ENCODE measurements around the gene TRIM28. TPM values are rescaled to one million over a fixed set of nuclear protein-coding genes. Genes with fewer than 3 reads are reported as not detected.
A peak's percentile ranks its signal among the peaks of the same experiment; 100 is the strongest.

The TRIM28 gene
- total RNA-seq, 1 donor from 2014 or later = 351 TPM

- FAIRE-seq = no peak
- H3K27me3 Mint-ChIP-seq (ENCODE audit: low read depth, unreplicated experiment) = no peaks in the 10 kb centered on the region
- H3K27ac ChIP-seq (ENCODE audit: low read depth, low read length) = no peak overlapping the region
- H3K9me3 Mint-ChIP-seq (ENCODE audit: unreplicated experiment) = no peaks in the 10 kb centered on the region
- DNase-seq (ENCODE audit: low read depth) = no peak
- H3K4me1 ChIP-seq (ENCODE audit: insufficient read depth, low read length) = peaks cover 4% of the 10 kb centered on the region
- H3K79me2 ChIP-seq (ENCODE audit: insufficient read depth, low read length) = no peaks in the 10 kb centered on the region
- H3K36me3 Mint-ChIP-seq (ENCODE audit: low read depth, unreplicated experiment) = peaks cover 11% of the 10 kb centered on the region
- H3K4me1 Mint-ChIP-seq (ENCODE audit: low read depth, unreplicated experiment) = peaks cover 5% of the 10 kb centered on the region
- no peak overlapping the region for H3K9ac ChIP-seq (ENCODE audit: low read length)
- no peak overlapping the region for H3K4me2 ChIP-seq (ENCODE audit: low read length)
- H4K20me1 ChIP-seq (ENCODE audit: insufficient read depth, low read length) = peaks cover 4% of the 10 kb centered on the region
- no peaks in the 10 kb centered on the region for H3K36me3 ChIP-seq (ENCODE audit: insufficient read depth, low read length)
- H3K4me3 Mint-ChIP-seq (ENCODE audit: unreplicated experiment) = peak overlapping the region; percentile 40
- no peak overlapping the region for H3K4me3 ChIP-seq (ENCODE audit: insufficient read depth, low read depth, low read length)
- H3K27ac Mint-ChIP-seq (ENCODE audit: unreplicated experiment) = no peak overlapping the region
- H2AFZ ChIP-seq (ENCODE audit: low read depth, low read length) = no peak overlapping the region
- H3K9me3 ChIP-seq (ENCODE audit: insufficient read depth, low read depth, low read length) = no peaks in the 10 kb centered on the region
- H3K27me3 ChIP-seq (ENCODE audit: insufficient read depth, low read length) = peaks cover 3% of the 10 kb centered on the region
- TF ChIP-seq CTCF (IDR thresholded peaks at IDR 0.05; ENCODE audit: insufficient read depth, low read depth, low read length) (no peak), EZH2 (IDR thresholded peaks at IDR 0.05; ENCODE audit: insufficient read depth, low read length) (no peak)
Observed at GRCh38 chr19:58568453-58569130, 24.7 kb downstream of the TRIM28 start.

DNA sequence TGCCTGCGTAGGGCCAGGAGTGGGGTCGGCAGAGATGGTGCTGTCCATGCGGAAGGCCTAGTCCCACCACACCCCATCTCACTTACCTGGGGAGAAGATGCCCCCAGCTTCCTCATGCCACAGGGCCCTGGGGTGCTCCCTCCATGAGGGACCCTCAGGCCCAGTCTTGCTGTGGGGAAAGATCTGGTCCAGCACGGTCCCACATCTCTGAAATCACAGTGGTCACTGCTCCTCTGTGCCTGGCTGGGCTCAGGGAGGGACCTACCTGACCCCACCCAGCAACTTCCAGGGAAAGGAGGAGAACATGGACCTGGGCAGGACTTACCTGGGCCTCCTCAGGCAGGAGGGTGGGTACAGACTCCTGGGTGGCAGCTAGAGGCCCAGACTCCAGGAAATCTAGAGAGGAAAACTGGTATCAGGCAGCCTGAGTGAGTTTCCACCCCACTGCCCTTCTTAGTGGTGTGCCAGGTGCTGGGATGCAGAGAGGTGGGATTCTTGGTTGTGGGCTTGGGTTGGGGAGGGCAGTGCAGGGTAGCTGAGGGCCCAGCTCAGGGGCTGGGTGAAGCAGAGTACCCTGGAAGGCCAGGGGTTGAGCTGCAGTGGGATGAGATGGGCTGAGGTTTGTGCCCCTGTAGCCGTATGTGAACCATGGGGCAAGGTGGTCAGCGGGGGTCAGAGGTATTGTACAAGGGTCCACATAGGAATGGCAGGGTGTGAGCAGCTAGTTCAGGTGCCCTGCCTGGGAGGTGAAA lies 25.5 kb downstream of the TRIM28 start:
- TF ChIP-seq CTCF (IDR thresholded peaks at IDR 0.05; ENCODE audit: insufficient read depth, low read depth, low read length) (no peak), EZH2 (IDR thresholded peaks at IDR 0.05; ENCODE audit: insufficient read depth, low read length) (no peak)
- peak overlapping the region; percentile 75 for H3K4me3 Mint-ChIP-seq (ENCODE audit: unreplicated experiment)
- no peak overlapping the region for H3K27ac ChIP-seq (ENCODE audit: low read depth, low read length)
- no peaks in the 10 kb centered on the region for H3K9me3 Mint-ChIP-seq (ENCODE audit: unreplicated experiment)
- DNase-seq (ENCODE audit: low read depth) (no peak), FAIRE-seq (no peak)
- peaks cover 11% of the 10 kb centered on the region for H3K4me1 ChIP-seq (ENCODE audit: insufficient read depth, low read length)
- H3K27me3 ChIP-seq (ENCODE audit: insufficient read depth, low read length) = no peaks in the 10 kb centered on the region
- no peak overlapping the region for H3K4me2 ChIP-seq (ENCODE audit: low read length)
- H3K9me3 ChIP-seq (ENCODE audit: insufficient read depth, low read depth, low read length) = no peaks in the 10 kb centered on the region
- H3K79me2 ChIP-seq (ENCODE audit: insufficient read depth, low read length) = no peaks in the 10 kb centered on the region
- no peak overlapping the region for H2AFZ ChIP-seq (ENCODE audit: low read depth, low read length)
- peaks cover 9% of the 10 kb centered on the region for H3K36me3 Mint-ChIP-seq (ENCODE audit: low read depth, unreplicated experiment)
- no peaks in the 10 kb centered on the region for H4K20me1 ChIP-seq (ENCODE audit: insufficient read depth, low read length)
- H3K9ac ChIP-seq (ENCODE audit: low read length) = no peak overlapping the region
- H3K27ac Mint-ChIP-seq (ENCODE audit: unreplicated experiment) = no peak overlapping the region
- no peak overlapping the region for H3K4me3 ChIP-seq (ENCODE audit: insufficient read depth, low read depth, low read length)
- peaks cover 10% of the 10 kb centered on the region for H3K4me1 Mint-ChIP-seq (ENCODE audit: low read depth, unreplicated experiment)
- no peaks in the 10 kb centered on the region for H3K27me3 Mint-ChIP-seq (ENCODE audit: low read depth, unreplicated experiment)
- H3K36me3 ChIP-seq (ENCODE audit: insufficient read depth, low read length) = no peaks in the 10 kb centered on the region
